ENCODE measurements around the gene DEAF1.
A peak's percentile ranks its signal among the peaks of the same experiment; 100 is the strongest.

DEAF1 gene

GRCh38 chr11:693887-694562 lies 997 bp downstream of the DEAF1 start:
- no peaks in the 10 kb centered on the region for H3K27me3 ChIP-seq (ENCODE audit: insufficient read depth, low read length, poor library complexity, severe bottlenecking)
- peaks cover 3% of the 10 kb centered on the region; the same call in 1 of the 2 replicates for H3K36me3 ChIP-seq (ENCODE audit: insufficient read depth, low read length)
- peak overlapping the region; percentile 98 for H3K9ac ChIP-seq (ENCODE audit: low read depth, low read length, poor library complexity, severe bottlenecking)
- peaks cover 70% of the 10 kb centered on the region for H3K4me1 ChIP-seq (ENCODE audit: insufficient read depth, low read length, poor library complexity, severe bottlenecking)
- peaks cover 8% of the 10 kb centered on the region; the same call in 1 of the 2 replicates for H3F3A ChIP-seq (ENCODE audit: low read depth)
- no peak for TF ChIP-seq EZH2phosphoT487 (IDR thresholded peaks at IDR 0.05; ENCODE audit: borderline replicate concordance)
- TF ChIP-seq CTCF (conservative IDR thresholded peaks at IDR 0.05; ENCODE audit: low read length), result no peak
- peak overlapping the region; percentile 98 for H3K4me2 ChIP-seq (ENCODE audit: low read depth, low read length, poor library complexity, severe bottlenecking)
- no peak overlapping the region for H2AFZ ChIP-seq (ENCODE audit: low read length)
- no peaks in the 10 kb centered on the region for H3K9me2 ChIP-seq (replicated peaks; ENCODE audit: low read depth, low read length)
- no peaks in the 10 kb centered on the region for H3K9me3 ChIP-seq (ENCODE audit: insufficient read depth, low read depth, low read length)
- peaks cover 26% of the 10 kb centered on the region for H4K20me1 ChIP-seq (ENCODE audit: insufficient read depth, low read length, poor library complexity, severe bottlenecking)
- H3K4me3 ChIP-seq (ENCODE audit: low read length, poor library complexity, severe bottlenecking), result peak overlapping the region; percentile 94
- peaks cover 73% of the 10 kb centered on the region for H3K79me2 ChIP-seq (ENCODE audit: insufficient read depth, low read length)

GRCh38 chr11:693415-693831 lies 1.6 kb downstream of the DEAF1 start:
- H3K9me3 ChIP-seq (ENCODE audit: insufficient read depth, low read depth, low read length), result no peaks in the 10 kb centered on the region
- no peaks in the 10 kb centered on the region for H3K27me3 ChIP-seq (ENCODE audit: insufficient read depth, low read length, poor library complexity, severe bottlenecking)
- peaks cover 8% of the 10 kb centered on the region; the same call in 1 of the 2 replicates for H3F3A ChIP-seq (ENCODE audit: low read depth)
- no peaks in the 10 kb centered on the region for H3K9me2 ChIP-seq (replicated peaks; ENCODE audit: low read depth, low read length)
- peaks cover 73% of the 10 kb centered on the region for H3K79me2 ChIP-seq (ENCODE audit: insufficient read depth, low read length)
- H3K36me3 ChIP-seq (ENCODE audit: insufficient read depth, low read length), result peaks cover 4% of the 10 kb centered on the region; the same call in 1 of the 2 replicates
- peaks cover 71% of the 10 kb centered on the region for H3K4me1 ChIP-seq (ENCODE audit: insufficient read depth, low read length, poor library complexity, severe bottlenecking)
- peak overlapping the region; percentile 94 for H3K4me3 ChIP-seq (ENCODE audit: low read length, poor library complexity, severe bottlenecking)
- TF ChIP-seq EZH2phosphoT487 (IDR thresholded peaks at IDR 0.05; ENCODE audit: borderline replicate concordance) (no peak), CTCF (conservative IDR thresholded peaks at IDR 0.05; ENCODE audit: low read length) (no peak)
- peak overlapping the region; percentile 98 for H3K4me2 ChIP-seq (ENCODE audit: low read depth, low read length, poor library complexity, severe bottlenecking)
- H3K9ac ChIP-seq (ENCODE audit: low read depth, low read length, poor library complexity, severe bottlenecking), result peak overlapping the region; percentile 98
- H2AFZ ChIP-seq (ENCODE audit: low read length), result no peak overlapping the region
- H4K20me1 ChIP-seq (ENCODE audit: insufficient read depth, low read length, poor library complexity, severe bottlenecking), result peaks cover 27% of the 10 kb centered on the region

GRCh38 chr11:692824-693414 lies 2.1 kb downstream of the DEAF1 start:
- Histone ChIP-seq H3K27me3 (ENCODE audit: insufficient read depth, low read length, poor library complexity, severe bottlenecking) (no peaks in the 10 kb centered on the region), H3K4me3 (ENCODE audit: low read length, poor library complexity, severe bottlenecking) (peak overlapping the region; percentile 94), H3K9ac (ENCODE audit: low read depth, low read length, poor library complexity, severe bottlenecking) (peak overlapping the region; percentile 98), H3K9me2 (replicated peaks; ENCODE audit: low read depth, low read length) (no peaks in the 10 kb centered on the region), H3K36me3 (ENCODE audit: insufficient read depth, low read length) (peaks cover 9% of the 10 kb centered on the region; the same call in 1 of the 2 replicates), H3K4me2 (ENCODE audit: low read depth, low read length, poor library complexity, severe bottlenecking) (peak overlapping the region; percentile 98), H3K4me1 (ENCODE audit: insufficient read depth, low read length, poor library complexity, severe bottlenecking) (peaks cover 70% of the 10 kb centered on the region), H3F3A (ENCODE audit: low read depth) (peaks cover 8% of the 10 kb centered on the region; the same call in 1 of the 2 replicates), H3K9me3 (ENCODE audit: insufficient read depth, low read depth, low read length) (no peaks in the 10 kb centered on the region), H3K79me2 (ENCODE audit: insufficient read depth, low read length) (peaks cover 71% of the 10 kb centered on the region), H2AFZ (ENCODE audit: low read length) (no peak overlapping the region), H4K20me1 (ENCODE audit: insufficient read depth, low read length, poor library complexity, severe bottlenecking) (peaks cover 27% of the 10 kb centered on the region)
- no peak for TF ChIP-seq CTCF (conservative IDR thresholded peaks at IDR 0.05; ENCODE audit: low read length)
- TF ChIP-seq EZH2phosphoT487 (IDR thresholded peaks at IDR 0.05; ENCODE audit: borderline replicate concordance), result no peak
